ENCODE data around the gene MPV17L.
"Not testable (repeated sequence)": the region's sequence is repeated elsewhere in the genome, so short reads cannot be mapped to it uniquely, and the experiment has no call there.

The MPV17L gene

DNA sequence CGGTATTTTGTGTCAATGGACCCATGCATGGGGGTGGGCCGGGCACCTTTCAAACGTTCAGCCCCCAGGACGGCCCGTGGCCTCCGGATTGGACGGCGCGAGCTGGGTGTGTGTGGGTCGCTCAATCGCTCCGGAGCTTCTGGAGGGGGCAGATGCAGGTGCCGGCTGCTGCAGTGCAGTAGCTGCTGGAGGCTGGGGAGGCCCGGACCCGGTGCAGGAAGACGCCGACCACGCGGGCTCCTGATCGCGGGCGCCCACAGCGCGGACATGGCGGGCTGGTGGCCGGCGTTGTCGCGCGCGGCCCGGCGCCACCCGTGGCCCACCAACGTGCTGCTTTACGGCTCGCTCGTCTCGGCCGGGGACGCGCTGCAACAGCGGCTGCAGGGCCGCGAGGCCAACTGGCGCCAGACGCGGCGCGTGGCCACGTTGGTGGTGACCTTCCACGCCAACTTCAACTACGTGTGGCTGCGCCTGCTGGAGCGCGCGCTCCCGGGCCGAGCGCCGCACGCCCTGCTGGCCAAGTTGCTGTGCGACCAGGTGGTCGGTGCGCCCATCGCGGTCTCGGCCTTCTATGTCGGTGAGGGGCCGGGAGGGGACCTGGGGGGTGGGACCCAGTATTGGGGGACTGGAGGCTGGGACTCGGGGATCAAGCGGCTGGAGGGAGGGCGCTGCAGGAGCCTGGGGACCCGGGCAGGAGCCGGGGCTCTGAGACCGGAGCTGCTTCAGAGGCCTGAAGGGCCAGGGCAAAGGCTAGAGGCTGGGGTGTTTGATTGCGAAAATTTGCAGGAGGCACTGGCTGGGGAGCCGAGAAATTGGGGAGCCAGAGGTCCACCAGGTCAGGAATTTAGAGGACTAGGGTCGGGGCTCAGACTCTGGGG lies at the start of gene MPV17L:
TSS of gene MPV17L (plus strand) at position 124 of the 878 bp plus-strand sequence. CDS start at position 268, 144 bp downstream.
- not testable (repeated sequence) for DNase-seq

DNA sequence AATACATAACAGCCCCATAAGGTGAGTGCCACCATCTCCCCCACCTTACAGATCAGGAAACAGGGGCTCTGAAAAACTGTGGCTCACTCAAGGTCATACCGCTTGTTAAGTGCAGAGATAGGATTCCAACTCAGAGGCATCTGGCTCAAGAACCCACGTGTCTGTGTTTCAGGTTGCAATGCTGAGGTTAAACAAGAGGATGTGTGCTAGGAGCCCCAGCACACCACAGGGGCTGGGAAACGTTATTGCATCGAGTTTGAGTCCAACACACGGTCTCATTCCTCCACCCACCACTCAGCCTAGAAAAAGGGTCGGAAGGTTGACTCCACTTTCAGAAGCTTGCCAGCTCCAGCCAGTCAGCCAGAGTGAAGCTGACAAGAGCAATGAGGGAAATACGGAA lies 46.8 kb upstream of the MPV17L start:
- DNase-seq: not testable (repeated sequence)

DNA sequence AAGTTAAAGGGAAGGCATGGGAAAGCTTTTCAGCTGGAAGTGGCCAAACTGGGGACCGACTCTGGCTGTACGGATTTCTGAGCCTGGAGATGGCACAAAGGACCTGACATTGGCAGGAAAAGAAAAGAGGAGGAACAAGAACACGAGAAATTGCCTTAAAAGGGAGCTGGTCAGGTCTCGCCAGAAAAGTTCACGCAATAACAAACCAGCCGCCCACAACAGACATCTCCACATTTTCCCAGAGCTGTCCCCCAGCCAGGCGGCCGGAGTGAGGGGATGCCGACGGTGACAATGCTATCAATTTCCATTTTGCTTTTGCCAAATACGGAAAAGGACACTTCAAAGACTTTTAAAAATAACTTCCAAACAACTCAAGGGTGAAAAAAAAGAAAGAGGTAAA lies 44.3 kb upstream of the MPV17L start:
- not testable (repeated sequence) for DNase-seq

DNA sequence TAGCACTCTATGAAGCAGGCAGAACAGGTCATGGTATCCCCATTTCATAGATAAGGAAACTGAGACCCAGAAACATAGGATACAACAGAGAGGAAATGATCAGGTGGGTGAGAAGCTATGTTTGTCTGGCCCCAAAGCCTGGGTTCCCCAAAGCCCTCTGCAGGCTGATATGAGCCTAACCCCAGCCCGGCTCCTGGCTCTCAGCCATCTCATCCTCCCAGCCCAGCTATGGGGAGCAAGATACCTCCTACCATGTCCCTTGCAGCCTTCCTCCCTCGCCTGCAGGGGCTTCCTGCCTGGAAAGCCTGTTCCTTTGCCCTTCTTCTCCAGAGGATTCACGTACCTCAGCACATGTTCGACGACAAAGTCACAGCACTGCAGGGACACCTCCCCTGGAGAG lies 43.8 kb upstream of the MPV17L start:
- not testable (repeated sequence) for DNase-seq

DNA sequence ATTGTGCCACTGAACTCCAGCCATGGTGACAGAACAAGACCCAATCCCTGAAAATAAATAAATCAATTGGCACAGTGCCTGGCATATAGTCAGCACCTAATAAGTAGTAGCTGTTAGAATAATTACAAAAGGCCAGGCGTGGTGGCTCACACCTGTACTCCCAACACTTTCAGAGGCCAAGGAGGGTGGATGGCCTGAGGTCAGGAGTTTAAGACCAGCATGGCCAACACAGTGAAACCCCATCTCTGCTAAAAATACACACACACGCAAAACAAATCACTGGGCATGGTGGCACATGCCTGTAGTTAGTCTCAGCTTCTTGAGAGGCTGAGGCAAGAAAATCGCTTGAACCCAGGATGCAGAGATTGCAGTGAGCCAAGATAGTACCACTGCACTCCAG lies 42.7 kb upstream of the MPV17L start:
- not testable (repeated sequence) for DNase-seq

DNA sequence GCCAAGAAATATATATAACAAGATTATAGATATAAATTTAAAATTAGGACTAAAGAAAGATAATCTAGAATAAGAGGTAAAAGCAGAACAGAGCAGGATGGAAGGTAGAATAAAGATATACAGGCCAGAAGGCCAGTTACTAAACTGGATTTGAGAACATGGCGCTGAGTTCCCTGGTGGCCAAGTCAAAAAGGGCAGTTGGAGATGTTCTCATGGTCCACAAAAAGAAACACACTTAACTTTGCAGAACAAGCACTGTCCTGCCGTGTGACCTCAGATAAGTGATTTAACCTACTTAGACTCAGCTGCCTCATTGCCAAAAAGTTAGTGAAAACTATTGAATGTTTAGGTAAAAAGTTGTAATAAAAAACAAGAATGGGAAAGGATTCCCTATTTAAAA lies 40.7 kb upstream of the MPV17L start:
- not testable (repeated sequence) for DNase-seq

DNA sequence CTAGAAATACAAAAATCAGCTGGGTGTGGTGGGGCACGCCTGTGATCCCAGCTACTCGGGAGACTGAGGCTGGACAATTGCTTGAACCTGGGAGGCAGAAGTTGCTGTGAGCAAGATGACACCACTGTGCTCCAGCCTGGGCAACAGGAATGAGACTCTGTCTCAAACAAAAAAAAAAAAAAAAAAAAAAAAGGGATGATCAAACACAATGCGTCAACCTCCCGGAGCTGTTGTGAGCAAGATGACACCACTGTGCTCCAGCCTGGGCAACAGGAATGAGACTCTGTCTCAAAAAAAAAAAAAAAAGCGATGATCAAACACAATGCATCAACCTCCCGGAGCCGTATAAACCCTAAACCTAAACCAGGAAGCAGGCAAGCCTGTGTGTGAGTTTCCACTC lies 38.1 kb upstream of the MPV17L start:
- not testable (repeated sequence) for DNase-seq

DNA sequence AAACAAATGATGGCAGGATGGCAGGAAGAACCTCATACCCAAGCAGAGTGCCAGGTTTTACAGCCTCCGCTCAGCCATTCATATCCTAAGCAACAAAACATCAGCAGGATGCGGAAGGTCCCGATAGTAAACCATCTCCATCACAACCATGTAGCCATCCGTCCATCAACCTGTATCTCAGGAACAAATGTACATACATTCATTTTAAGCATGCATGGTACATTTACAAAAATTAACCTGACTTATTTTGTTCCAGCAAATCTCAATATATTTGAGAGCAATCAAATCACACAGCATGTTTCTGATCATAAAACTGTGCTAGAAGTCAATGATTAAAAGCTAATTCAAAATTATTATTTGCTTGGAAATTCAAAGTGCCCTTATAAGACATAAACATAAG lies 17.4 kb upstream of the MPV17L start, which contains the start of gene NPIPA5:
TSS of gene NPIPA5 (minus strand) at position 101 of the 400 bp plus-strand sequence. CDS start at position 101, 0 bp downstream.
- DNase-seq: not testable (repeated sequence)

DNA sequence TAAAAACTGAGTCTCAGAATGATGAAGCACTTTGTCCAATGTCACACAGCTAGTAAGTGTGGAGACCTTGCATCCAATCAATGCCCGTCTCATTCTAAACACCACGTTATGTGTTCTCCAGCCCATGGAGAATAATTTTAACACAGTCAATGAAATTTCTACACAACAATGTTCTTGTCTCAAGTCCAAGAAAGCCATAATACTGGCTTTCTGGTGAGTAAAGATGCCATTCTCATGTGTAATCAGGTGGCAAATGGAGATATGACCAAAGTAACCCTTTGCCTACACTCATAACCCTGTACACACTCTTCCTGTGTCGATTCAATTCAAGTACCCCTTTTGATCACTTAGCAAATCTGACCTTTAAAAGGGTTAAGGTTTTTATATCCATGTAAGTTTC lies 12.7 kb upstream of the MPV17L start:
- DNase-seq: not testable (repeated sequence)

DNA sequence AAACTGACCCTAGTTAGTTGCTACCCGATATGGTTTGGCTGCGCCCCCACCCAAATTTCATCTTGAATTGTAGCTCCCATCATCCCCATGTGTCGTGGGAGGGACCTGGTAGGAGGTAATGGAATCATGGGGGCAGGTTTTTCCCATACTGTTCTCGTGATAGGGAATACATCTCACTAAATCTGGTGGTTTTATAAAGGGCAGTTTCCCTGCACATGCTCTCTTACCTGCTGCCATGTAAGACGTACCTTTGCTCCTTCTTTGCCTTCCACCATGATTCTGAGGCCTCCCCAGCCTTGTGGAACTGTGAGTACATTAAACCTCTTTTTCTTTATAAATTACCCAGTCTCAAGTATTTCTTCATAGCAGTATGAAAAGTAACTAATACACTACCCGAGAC lies 7.5 kb upstream of the MPV17L start:
- DNase-seq: not testable (repeated sequence)

DNA sequence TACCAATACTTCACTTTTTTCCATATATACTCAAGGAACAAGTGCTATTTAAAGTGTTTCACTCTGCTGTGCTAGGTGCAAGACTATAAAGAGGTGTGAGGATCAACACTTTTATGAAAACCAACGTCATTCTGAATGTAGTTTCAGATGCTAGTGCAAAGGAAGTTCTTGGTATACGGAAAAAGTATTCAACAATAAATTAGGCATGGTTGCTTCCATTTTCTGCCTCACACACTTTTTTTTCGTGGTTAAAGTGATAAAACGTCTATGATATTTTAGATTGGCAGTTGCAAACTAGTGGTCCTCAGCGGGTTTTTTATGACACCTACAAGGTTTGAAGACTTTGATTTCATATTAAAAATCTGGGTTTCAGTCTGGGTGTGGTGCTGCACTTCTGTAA lies 5.6 kb upstream of the MPV17L start:
- not testable (repeated sequence) for DNase-seq

DNA sequence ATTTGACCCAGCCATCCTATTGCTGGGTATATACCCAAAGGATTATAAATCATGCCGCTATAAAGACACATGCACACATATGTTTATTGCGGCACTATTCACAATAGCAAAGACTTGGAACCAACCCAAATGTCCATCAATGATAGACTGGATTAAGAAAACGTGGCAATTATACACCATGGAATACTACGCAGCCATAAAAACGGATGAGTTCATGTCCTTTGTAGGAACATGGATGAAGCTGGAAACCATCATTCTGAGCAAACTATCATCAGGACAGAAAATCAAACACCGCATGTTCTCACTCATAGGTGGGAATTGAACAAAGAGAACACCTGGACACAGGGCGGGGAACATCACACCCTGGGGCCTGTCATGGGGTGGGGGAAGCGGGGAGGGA lies 2.5 kb upstream of the MPV17L start:
- DNase-seq: not testable (repeated sequence)

DNA sequence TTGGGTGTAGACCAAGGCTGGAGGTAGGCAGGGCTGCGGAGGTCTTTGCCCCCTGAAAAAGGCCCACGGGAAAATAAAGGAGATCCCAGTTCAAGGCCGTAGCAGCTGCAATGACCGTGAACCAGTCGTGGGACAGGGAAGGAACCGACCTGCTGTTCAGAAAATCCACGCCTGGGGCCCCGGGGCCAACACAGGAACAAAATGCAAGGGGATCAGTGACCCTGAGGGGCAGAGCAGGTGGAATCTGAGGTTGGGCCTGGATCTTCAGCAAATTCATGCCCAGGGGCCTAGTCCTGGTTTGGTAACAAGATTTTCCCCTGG lies 915 bp downstream of the MPV17L start:
- DNase-seq: not testable (repeated sequence)

DNA sequence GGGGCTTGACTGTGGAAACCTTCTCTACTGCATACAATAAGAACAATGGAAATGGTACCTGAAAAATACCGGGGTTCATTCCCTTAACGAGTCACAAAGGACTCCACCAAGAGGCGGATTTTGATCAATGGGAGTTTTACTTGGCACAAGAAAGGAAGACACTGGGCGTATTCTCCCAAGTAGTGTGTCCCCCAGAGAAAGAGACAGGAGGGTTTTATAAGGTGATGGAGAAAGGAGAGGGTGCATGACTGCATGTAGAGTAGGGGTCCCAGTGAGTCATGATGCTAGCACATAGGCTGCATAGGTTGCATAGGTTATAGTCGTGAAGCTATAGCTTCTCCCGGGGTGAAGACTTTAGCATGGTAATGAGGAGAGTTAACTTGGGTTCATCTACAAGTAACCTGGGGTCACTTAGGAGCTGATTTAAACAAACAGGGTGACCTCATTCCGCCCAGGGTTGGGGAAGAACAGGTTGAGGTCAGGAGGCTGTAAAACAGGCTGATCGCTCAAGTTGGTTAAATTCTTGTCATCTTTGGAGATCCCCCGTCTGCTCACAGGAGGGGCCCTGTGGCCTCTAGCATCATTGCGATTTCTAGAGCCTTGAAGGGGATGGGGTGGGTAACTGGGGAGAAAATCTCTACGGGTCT lies 1.5 kb downstream of the MPV17L start:
- no peak for DNase-seq

DNA sequence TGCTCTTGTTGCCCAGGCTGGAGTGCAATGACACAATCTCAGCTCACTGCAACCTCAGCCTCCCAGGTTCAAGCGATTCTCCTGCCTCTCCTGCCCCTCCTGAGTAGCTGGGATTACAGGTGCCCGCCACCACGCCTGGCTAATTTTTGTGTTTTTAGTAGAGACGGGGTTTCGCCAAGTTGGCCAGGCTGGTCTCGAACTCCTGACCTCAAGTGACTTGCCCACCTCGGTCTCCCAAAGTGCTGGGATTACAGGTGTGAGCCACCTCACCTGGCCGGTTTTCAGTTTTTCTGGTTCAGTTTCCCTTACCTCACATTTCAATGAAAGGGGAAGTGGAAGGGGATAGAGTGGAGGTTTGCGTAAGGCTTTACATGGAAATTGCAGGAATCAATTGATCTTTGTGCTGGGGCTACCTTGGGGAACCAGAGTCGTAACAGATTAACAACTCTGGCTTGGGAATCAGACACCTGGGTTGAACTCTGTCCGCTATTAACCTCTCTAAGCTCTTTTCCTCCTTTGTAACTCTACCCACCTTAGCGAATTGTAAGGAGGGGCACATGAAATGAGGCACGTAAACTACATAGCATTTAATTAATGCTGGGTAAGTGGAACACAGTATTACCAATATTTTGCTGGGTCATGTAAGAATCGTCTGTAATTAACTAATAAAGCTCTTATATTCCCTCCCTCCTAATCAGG lies 3.2 kb downstream of the MPV17L start:
- DNase-seq: no peak

DNA sequence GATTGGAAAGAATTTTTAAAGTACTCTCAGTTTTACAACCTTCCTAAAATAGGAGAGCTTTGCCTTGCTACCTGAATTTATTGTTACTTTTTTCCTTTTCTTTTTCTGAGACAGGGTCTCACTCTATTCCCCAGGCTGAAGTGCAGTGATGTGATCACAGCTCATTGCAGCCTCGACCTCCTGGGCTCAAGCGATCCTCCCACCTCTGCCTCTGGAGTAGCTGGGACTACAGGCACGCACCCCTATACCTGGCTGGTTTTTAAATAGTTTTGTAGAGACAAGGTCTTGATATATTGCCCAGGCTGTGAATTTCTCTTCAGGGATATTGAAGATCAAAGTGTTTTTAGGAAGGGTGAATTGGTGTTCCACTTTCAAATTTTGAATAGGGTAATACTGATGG lies 3.8 kb downstream of the MPV17L start:
- no peak for DNase-seq

DNA sequence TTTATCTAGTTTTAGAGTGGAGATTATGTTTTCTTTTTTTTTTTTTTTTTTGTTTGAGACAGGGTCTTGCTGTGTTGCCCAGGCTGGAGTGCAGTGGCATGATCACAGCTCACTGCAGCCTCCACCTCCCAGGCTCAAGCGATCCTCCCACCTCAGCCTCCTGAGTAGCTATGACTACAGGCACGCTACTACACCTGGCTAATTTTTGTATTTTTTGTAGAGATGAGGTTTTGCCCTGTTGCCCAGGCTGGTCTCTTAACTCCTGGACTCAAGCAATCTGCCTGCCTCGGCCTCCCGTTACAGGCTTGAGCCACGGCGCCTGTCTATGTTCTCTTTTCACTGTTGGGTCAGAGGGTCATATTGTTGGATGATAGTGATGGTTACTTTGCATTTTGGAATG lies 4.8 kb downstream of the MPV17L start:
- DNase-seq: not testable (repeated sequence)

DNA sequence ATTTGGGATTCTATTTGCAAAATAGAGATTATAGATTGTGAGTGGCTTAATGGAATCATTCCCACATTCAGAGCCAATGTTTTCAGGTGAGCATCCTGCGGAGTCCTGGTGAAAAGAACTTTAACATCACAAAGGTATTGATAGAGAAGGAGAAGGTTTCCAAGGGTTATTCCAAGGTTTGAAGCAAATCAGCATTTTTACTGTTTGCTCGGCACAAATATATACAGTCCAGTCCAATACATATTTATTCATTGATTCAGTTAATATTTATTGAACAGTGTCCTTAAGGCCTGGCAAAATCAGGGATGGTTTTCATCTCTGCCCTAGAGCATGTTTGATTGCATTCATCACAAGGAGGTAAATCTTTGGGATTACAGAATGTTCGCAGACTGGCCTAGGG lies 6.4 kb downstream of the MPV17L start:
- no peak for DNase-seq

DNA sequence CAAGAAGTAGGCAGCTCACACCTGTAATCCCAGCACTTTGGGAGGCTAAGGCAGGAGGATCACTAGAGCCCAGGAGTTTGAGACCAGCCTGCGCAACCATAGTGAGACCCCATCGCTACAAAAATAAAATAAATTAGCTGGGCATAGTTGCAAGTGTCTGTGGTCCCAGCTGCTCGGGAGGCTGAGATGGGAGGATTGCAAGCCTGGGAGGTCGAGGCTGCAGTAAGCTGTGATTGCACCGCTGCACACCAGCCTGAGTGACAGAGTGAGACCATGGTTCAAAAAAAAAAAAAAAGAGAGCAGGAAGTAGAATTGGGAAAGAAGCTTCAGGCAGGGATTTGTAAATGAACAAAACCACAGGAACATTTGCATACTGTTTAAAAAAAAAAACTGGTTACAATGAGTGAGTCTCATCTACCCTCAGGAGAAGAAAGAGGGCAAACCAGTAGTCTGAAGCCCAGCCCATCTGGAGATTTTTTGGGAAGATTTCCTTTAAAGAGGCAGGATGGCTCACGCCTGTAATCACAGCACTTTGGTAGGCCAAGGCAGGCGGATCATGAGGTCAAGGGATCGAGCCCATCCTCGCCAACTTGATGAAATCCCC lies 7.9 kb downstream of the MPV17L start:
- DNase-seq: no peak

DNA sequence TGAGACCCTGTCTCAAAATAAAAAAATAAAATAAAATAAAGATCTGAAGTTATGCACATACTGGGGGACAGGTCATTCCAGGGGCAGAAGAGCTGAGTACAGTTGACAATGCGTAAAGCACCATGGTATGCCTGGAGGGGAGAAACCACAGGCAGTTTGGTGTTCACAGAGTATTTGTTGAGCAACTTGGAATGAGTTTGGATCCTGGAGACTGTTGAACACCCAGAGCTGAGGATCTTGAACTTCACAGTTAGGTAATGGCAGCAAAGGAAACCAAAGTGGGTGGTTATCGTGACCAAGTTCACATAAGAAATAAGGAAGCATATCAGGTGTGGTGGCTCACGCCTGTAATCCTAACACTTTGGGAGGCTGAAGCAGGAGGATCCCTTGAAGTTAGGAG lies 8.5 kb downstream of the MPV17L start:
- DNase-seq: not testable (repeated sequence)

DNA sequence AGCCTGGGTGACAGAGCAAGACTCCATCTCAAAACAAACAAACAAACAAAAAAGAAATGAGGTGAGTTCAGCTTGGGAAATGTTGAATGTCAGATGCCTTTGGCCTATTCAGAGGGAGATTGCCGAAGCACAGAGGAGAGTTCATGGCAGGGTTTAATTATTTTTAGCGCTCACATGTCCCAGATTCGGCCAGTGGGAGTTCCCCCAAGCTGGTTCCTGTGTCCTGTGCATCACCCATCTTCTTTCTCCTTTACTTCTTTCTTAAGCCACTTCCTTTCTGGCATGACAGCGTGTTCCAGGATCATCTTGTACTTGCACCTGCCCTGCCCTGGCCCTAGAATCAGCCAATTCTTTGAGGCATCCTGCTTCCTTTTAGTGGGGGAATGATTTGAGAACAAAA lies 9.2 kb downstream of the MPV17L start:
- DNase-seq: no peak

DNA sequence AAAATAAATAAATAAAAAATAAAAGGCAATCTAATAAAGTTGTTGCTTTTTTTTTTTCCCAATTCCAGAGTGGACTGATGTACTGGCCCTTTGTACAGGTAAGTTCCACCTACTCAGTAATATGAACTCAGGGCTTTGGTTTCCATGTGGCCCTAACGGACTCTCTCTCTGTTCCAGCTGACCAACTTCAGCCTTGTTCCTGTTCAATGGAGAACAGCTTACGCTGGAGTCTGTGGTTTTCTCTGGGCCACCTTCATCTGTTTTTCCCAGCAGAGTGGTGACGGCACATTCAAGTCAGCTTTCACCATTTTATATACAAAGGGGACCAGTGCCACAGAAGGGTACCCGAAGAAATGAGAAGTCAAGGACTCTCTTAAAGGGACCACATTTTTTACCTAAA lies 12.2 kb downstream of the MPV17L start:
- not testable (repeated sequence) for DNase-seq

DNA sequence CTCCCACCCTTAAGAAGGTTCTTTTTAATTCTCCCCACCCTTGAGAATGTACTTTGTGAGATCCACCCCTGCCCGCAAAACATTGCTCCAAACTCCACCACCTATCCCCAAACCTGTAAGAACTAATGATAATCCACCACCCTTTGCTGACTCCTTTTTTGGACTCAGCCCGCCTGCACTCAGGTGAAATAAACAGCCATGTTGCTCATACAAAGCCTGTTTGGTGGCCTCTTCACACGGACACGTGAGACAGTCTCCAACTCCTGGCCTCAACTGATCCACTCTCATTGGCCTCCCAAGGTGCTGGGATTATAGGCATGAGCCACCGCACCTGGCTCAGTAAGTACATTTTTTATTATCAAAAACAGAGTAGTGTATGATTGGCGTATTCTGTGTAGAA lies 13.9 kb downstream of the MPV17L start:
- not testable (repeated sequence) for DNase-seq
